Astrocyte of the cerebellum (primary cell): ENCODE results near the gene TIAL1.

Experiments
- DNase-seq: peaks from one replicate; pipeline ENCODE4 v3.0.0-alpha.2; 2011; ENCODE audit warnings: low read depth
- H3K4me3 ChIP-seq: 2 replicates; pipeline ENCODE4 v1.5.1; 2011; ENCODE audit warnings: mild to moderate bottlenecking, low read depth, low read length, moderate library complexity
- in situ Hi-C: cut with HindIII; loops from 2 replicates; pipeline ENCODE4 v1.10.0; 2017; ENCODE audit warnings: low sequenced_read_pairs
- TF ChIP-seq, protein P1 (sequence below): IDR thresholded peaks from 2 replicates; pipeline ENCODE4 v1.5.1; 2012; ENCODE audit warnings: low read length, low read depth, moderate library complexity, mild to moderate bottlenecking; ENCODE audit errors: missing control alignments

Gene TIAL1

GRCh38 chr10:119596537-119597404 is at the start of gene TIAL1:
TSS of gene TIAL1 (minus strand) at chr10:119596964. CDS start at chr10:119596465, 499 bp downstream.
- TF ChIP-seq, protein P1, sequence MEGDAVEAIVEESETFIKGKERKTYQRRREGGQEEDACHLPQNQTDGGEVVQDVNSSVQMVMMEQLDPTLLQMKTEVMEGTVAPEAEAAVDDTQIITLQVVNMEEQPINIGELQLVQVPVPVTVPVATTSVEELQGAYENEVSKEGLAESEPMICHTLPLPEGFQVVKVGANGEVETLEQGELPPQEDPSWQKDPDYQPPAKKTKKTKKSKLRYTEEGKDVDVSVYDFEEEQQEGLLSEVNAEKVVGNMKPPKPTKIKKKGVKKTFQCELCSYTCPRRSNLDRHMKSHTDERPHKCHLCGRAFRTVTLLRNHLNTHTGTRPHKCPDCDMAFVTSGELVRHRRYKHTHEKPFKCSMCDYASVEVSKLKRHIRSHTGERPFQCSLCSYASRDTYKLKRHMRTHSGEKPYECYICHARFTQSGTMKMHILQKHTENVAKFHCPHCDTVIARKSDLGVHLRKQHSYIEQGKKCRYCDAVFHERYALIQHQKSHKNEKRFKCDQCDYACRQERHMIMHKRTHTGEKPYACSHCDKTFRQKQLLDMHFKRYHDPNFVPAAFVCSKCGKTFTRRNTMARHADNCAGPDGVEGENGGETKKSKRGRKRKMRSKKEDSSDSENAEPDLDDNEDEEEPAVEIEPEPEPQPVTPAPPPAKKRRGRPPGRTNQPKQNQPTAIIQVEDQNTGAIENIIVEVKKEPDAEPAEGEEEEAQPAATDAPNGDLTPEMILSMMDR = no peak
- DNase-seq = peak; percentile 99
- in situ Hi-C loops = no loop called here
- peak within 1 kb of the TSS; percentile 96 for H3K4me3 ChIP-seq

DNA sequence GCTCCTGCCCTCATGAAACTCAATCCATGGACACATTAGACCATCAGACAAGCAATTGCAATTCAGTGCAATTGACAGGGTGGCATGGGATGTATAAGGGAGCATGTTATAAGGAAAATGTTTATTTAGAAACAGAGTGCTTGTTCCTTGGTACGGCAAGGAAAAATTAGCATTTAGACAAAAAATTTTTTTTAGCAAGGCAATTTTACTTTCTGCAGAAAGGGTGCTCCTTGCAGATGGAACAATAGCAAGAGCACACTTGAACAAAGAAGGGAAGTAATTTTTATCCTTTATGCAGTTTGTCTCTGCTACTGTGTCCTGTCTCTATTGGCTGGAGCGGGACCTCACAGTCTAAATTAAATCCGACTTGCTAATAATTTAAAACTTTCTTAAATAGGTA is 48.2 kb upstream of the TIAL1 start:
- TF ChIP-seq, protein P1 = no peak
- no peak for DNase-seq
- H3K4me3 ChIP-seq = no peak overlapping the region
- in situ Hi-C loops = no loop called here

DNA sequence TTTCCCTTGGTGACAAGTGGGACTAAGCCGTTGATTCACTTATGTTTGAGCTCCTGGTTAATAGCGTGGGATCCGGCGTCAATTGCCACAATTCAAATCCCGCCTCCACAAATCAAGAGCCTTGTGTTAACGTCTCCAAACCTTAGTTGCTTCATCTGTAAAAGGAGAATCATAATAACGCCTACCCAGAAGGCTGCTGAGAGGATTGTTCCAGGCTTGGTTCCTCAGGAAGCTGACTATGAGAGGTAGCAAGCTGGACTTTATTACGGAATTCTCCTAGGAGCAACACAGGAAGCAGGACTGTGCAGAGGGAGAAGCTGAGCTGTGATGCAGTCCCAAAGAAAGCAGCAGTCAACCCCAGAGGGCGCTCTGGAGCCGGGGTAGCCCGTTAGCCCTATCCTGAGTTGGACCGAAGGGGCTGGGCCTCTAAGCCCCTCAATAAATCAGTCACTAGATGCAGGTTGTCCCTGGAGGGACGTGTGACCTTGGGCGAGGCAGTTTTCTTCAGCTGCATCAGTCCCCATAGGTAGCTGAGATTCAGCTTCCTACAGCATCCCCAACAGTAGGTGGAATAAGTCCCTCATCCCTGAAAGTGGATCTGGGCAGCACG is 47.5 kb upstream of the TIAL1 start:
- no peak overlapping the region for H3K4me3 ChIP-seq
- in situ Hi-C loops = no loop called here
- TF ChIP-seq, protein P1 = no peak
- no peak for DNase-seq

DNA sequence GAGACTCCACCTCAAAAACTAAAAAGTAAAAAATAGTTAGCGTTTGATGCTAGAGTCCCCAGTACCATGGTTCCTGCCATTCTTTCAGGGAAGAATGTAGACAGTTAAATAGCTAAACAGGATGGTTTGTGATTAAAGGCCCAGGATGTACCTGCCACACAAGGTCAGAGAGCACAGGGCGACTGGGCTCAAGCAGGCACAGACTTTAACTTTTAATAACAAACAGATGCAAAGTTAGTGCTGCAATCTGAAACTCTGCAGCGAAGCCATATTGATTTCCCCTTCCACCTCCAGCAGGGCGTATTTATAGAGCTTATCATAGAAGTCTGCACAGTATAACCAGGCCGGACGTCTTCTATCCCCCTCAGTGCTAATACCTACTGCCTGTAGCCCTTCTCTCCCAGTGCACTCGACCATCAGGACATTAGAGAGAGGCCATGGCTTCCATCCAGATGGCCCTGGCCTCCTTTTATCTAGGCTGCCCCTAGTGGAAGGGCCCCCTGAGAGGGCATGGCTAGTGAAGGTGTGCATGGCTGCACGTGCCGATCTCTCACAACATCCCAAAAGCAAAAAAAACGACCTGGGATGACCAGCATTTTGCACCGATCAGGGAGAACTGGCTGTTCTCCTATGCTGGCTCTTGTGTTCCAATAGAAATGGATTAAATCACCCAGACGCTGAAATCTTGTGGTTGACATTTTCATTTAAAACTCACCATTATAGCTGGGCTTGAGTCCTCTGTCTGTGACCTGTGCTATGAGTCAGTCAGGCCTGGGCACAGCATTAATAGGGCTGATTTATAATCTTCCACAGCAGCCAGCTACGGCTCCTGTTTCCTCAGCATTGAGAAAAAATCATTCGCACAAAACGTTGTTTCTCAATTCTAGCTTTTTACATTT is 46.8 kb upstream of the TIAL1 start:
- DNase-seq = no peak
- in situ Hi-C loops = no loop called here
- TF ChIP-seq, protein P1 = no peak
- no peak overlapping the region for H3K4me3 ChIP-seq

DNA sequence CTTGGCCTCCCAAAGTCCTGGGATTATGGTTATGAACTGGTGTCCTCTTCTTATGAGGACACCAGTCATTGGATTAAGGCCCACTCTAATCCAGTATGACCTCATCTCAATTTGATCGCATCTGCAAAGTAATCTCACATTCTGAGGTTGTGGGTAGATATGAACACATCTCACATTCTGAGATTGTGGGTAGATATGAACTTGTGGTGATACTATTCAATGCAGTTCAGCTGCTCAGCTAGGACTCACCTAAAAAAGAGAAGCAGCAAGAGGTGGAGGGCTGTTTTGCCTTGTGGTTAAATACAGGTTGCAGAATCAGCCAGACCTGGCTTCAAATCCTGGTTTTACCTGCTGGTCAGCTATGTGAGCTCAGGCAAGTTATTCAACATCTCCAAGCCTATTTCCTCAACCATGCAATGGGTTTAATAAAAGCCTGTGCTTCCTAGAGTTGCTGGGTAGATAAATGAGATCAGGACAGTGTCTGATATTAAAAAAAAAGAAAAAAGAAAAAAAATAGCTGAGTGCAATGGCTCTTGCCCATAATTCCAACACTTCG is 45.9 kb upstream of the TIAL1 start:
- TF ChIP-seq, protein P1 = no peak
- no peak for DNase-seq
- in situ Hi-C loops = no loop called here
- no peak overlapping the region for H3K4me3 ChIP-seq
